ENCODE measurements around the gene VPS13C. TPM values are rescaled to one million over a fixed set of nuclear protein-coding genes. Genes with fewer than 3 reads are reported as not detected.

Gene VPS13C
- polyA plus RNA-seq, 2 of the 4 experiments (the other 2 are of a cell fraction): 13.2 to 26.5 TPM

GRCh38 chr15:62057341-62057980 is 2.8 kb downstream of the VPS13C start:
- Histone ChIP-seq H3K4me2 (no peak overlapping the region), H3K27ac (no peak overlapping the region), H3K4me3 (no peak overlapping the region), H3K4me1 (peaks cover 16% of the 10 kb centered on the region; the same call in 2 of the 3 replicates), H3K9me3 (no peaks in the 10 kb centered on the region)
- no peak for TF ChIP-seq HMGXB4 (CRISPR knock-in tag; IDR thresholded peaks at IDR 0.05; ENCODE audit: borderline replicate concordance)
- no peak for TF ChIP-seq MAZ (IDR thresholded peaks at IDR 0.05; ENCODE audit: borderline replicate concordance, low read depth, low read length)
- TF ChIP-seq HEYL (CRISPR knock-in tag; IDR thresholded peaks at IDR 0.05): no peak
- no peak for TF ChIP-seq KDM5A (IDR thresholded peaks at IDR 0.05)
- TF ChIP-seq PBX3 (IDR thresholded peaks at IDR 0.05): no peak
- TF ChIP-seq CBX2 (IDR thresholded peaks at IDR 0.05; ENCODE audit: borderline replicate concordance, low read depth): no peak
- TF ChIP-seq NPAS2 (CRISPR knock-in tag; IDR thresholded peaks at IDR 0.05; ENCODE audit: borderline replicate concordance): no peak
- TF ChIP-seq ZFP36 (IDR thresholded peaks at IDR 0.05; ENCODE audit: borderline replicate concordance, partially characterized antibody): no peak
- no peak for TF ChIP-seq HOXB13 (CRISPR knock-in tag; IDR thresholded peaks at IDR 0.05; ENCODE audit: low read depth)
- no peak for TF ChIP-seq RCOR1 (IDR thresholded peaks at IDR 0.05; ENCODE audit: low read depth, low read length)
- TF ChIP-seq SREBF2 (IDR thresholded peaks at IDR 0.05): no peak
- TF ChIP-seq BCL3 (IDR thresholded peaks at IDR 0.05): no peak
- TF ChIP-seq JUN (IDR thresholded peaks at IDR 0.05): no peak
- TF ChIP-seq RFX5 (IDR thresholded peaks at IDR 0.05): no peak
- no peak for TF ChIP-seq TFCP2L1 (CRISPR knock-in tag; IDR thresholded peaks at IDR 0.05)
- no peak for TF ChIP-seq NFE2L2 (conservative IDR thresholded peaks at IDR 0.05; ENCODE audit: low read length)
- TF ChIP-seq ZSCAN20 (CRISPR knock-in tag; IDR thresholded peaks at IDR 0.05): no peak
- TF ChIP-seq EHMT2 (IDR thresholded peaks at IDR 0.05; ENCODE audit: low read depth): no peak
- no peak for TF ChIP-seq ATOH8 (CRISPR knock-in tag; IDR thresholded peaks at IDR 0.05; ENCODE audit: low read depth)
- no peak for TF ChIP-seq ZC3H11A (IDR thresholded peaks at IDR 0.05)
- no peak for FAIRE-seq
- CTCF ChIA-PET: no interaction called here
- DNase-seq (ENCODE audit: low read depth in 1 of 2, low spot score in 1 of 2): no peak
- 85% methylated on average over 4 of the region's 4 CpGs for WGBS (ENCODE audit: missing lambda C conversion rate)
- ATAC-seq: no peak
- POLR2A ChIA-PET: no interaction called here

GRCh38 chr15:62054979-62055378 is 5.3 kb downstream of the VPS13C start:
- FAIRE-seq (no peak), ATAC-seq (no peak), DNase-seq (ENCODE audit: low read depth in 1 of 2, low spot score in 1 of 2) (no peak)
- H3K4me2 ChIP-seq: peak overlapping the region; percentile 13; the same call in 2 of the 3 replicates
- no peaks in the 10 kb centered on the region for H3K9me3 ChIP-seq
- ChIA-PET POLR2A (no interaction called here), CTCF (no interaction called here)
- no peak overlapping the region for H3K4me3 ChIP-seq
- H3K4me1 ChIP-seq: peaks cover 16% of the 10 kb centered on the region; the same call in 2 of the 3 replicates
- TF ChIP-seq EP300 (IDR thresholded peaks at IDR 0.05) (no peak), TFCP2L1 (CRISPR knock-in tag; IDR thresholded peaks at IDR 0.05) (no peak)
- H3K27ac ChIP-seq: no peak overlapping the region
- 88% methylated on average over 5 of the region's 5 CpGs for WGBS (ENCODE audit: missing lambda C conversion rate)

Data from A549 (cell line).